OCI-LY3 (cell line): ENCODE data around the gene BIRC6.
"Not testable (repeated sequence)": the region's sequence is repeated elsewhere in the genome, so short reads cannot be mapped to it uniquely, and the experiment has no call there.

Source experiments
- H2AFZ ChIP-seq: fragments of 200-600, 300-600 bp; shearing (Covaris generic); 2 replicates; pipeline ENCODE4 v1.6.0; 2014; ENCODE audit warnings: antibody characterized with exemption, low read depth, low read length
- H3K27ac ChIP-seq: fragments of 200-600, 300-600 bp; sonication (generic); 2 replicates; pipeline ENCODE4 v1.5.1; 2014; ENCODE audit warnings: mild to moderate bottlenecking, low read length, moderate library complexity, mixed read lengths
- H3K27me3 ChIP-seq: fragments of 200-600, 300-600 bp; sonication (generic); 2 replicates; pipeline ENCODE4 v1.6.1; 2014; ENCODE audit warnings: low read depth, low read length, mixed read lengths
- H3K36me3 ChIP-seq: fragments of 200-600, 300-600 bp; sonication (generic); replicated peaks from 2 replicates; pipeline ENCODE3; 2014; ENCODE audit warnings: low read depth, low read length, mixed read lengths
- H3K4me1 ChIP-seq: fragments of 300-600, 200-600 bp; sonication (generic); 2 replicates; pipeline ENCODE4 v1.6.1; 2014; ENCODE audit warnings: low read length, mixed read lengths
- H3K4me2 ChIP-seq: fragments of 200-600, 300-600 bp; sonication (generic); 2 replicates; pipeline ENCODE4 v1.6.1; 2014; ENCODE audit warnings: low read length, mixed read lengths
- H3K4me3 ChIP-seq: fragments of 300-600, 200-600 bp; sonication (generic); 2 replicates; pipeline ENCODE4 v1.5.1; 2014; ENCODE audit warnings: antibody characterized with exemption, mild to moderate bottlenecking, low read length, moderate library complexity
- H3K79me2 ChIP-seq: fragments of 300-600, 200-600 bp; shearing (Covaris generic); 2 replicates; pipeline ENCODE4 v1.6.1; 2014; ENCODE audit warnings: mild to moderate bottlenecking, low read length, mixed read lengths
- H3K9ac ChIP-seq: fragments of 300-600, 200-600 bp; shearing (Covaris generic); 2 replicates; pipeline ENCODE4 v1.6.0; 2014; ENCODE audit warnings: mild to moderate bottlenecking, low read length, moderate library complexity
- H3K9me3 ChIP-seq: fragments of 200-600, 300-600 bp; shearing (Covaris generic); 2 replicates; pipeline ENCODE4 v1.6.1; 2014; ENCODE audit warnings: low read length, mixed read lengths; ENCODE audit not compliant: insufficient read depth
- H4K20me1 ChIP-seq: fragments of 200-600, 300-600 bp; sonication (generic); 2 replicates; pipeline ENCODE4 v1.6.1; 2016; ENCODE audit warnings: low read length, mixed read lengths; ENCODE audit not compliant: insufficient read depth
- EZH2phosphoT487 ChIP-seq: fragments of 200-600 bp; shearing (Covaris generic); IDR thresholded peaks from 2 replicates; pipeline ENCODE4 v1.6.1; 2018; ENCODE audit warnings: antibody characterized with exemption, mixed run types, low read depth
- TF ChIP-seq, protein P1 (sequence below): fragments of 200-600, 300-600 bp; sonication (generic); IDR thresholded peaks from 2 replicates; pipeline ENCODE4 v1.5.1; 2014; ENCODE audit warnings: antibody characterized with exemption, low read length, low read depth

BIRC6 gene

GRCh38 chr2:32356681-32357317 is at the start of gene BIRC6:
Gene BIRC6, plus strand, starts transcription at chr2:32357023. Its CDS starts 139 bp downstream, at chr2:32357162.
- Histone ChIP-seq H2AFZ (peak within 1 kb of the TSS; percentile 63; the same call in 1 of the 2 replicates), H3K9ac (peak within 1 kb of the TSS; percentile 96), H4K20me1 (peaks cover 38% of the 10 kb centered on the region), H3K4me3 (peak within 1 kb of the TSS; percentile 98), H3K9me3 (no peaks in the 10 kb centered on the region), H3K27me3 (no peaks in the 10 kb centered on the region), H3K36me3 (peaks cover 22% of the 10 kb centered on the region), H3K27ac (peak within 1 kb of the TSS; percentile 88), H3K4me2 (peak within 1 kb of the TSS; percentile 73), H3K79me2 (peaks cover 52% of the 10 kb centered on the region), H3K4me1 (peaks cover 38% of the 10 kb centered on the region)
- no peak for TF ChIP-seq EZH2phosphoT487
- TF ChIP-seq, protein P1, sequence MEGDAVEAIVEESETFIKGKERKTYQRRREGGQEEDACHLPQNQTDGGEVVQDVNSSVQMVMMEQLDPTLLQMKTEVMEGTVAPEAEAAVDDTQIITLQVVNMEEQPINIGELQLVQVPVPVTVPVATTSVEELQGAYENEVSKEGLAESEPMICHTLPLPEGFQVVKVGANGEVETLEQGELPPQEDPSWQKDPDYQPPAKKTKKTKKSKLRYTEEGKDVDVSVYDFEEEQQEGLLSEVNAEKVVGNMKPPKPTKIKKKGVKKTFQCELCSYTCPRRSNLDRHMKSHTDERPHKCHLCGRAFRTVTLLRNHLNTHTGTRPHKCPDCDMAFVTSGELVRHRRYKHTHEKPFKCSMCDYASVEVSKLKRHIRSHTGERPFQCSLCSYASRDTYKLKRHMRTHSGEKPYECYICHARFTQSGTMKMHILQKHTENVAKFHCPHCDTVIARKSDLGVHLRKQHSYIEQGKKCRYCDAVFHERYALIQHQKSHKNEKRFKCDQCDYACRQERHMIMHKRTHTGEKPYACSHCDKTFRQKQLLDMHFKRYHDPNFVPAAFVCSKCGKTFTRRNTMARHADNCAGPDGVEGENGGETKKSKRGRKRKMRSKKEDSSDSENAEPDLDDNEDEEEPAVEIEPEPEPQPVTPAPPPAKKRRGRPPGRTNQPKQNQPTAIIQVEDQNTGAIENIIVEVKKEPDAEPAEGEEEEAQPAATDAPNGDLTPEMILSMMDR, result no peak

GRCh38 chr2:32310577-32310976 is 46.2 kb upstream of the BIRC6 start:
- Histone ChIP-seq H2AFZ (no peak overlapping the region), H3K4me1 (no peaks in the 10 kb centered on the region), H3K27me3 (no peaks in the 10 kb centered on the region), H3K9me3 (no peaks in the 10 kb centered on the region), H3K4me3 (no peak overlapping the region), H3K79me2 (no peaks in the 10 kb centered on the region), H3K9ac (no peak overlapping the region), H4K20me1 (no peaks in the 10 kb centered on the region), H3K36me3 (peaks cover under 1% of the 10 kb centered on the region), H3K27ac (no peak overlapping the region), H3K4me2 (no peak overlapping the region)
- TF ChIP-seq EZH2phosphoT487, result no peak
- TF ChIP-seq, protein P1, result no peak

- Histone ChIP-seq H3K27me3 (no peaks in the 10 kb centered on the region), H3K4me3 (no peak overlapping the region), H3K9ac (no peak overlapping the region), H3K4me1 (no peaks in the 10 kb centered on the region), H2AFZ (no peak overlapping the region), H3K79me2 (no peaks in the 10 kb centered on the region), H3K9me3 (no peaks in the 10 kb centered on the region), H3K36me3 (no peaks in the 10 kb centered on the region), H3K27ac (no peak overlapping the region), H3K4me2 (no peak overlapping the region), H4K20me1 (no peaks in the 10 kb centered on the region)
- TF ChIP-seq, protein P1, result no peak
- TF ChIP-seq EZH2phosphoT487, result no peak
Measured at GRCh38 chr2:32314886-32315285, 41.9 kb upstream of the BIRC6 start.

- H3K27me3 ChIP-seq, H3K9me3 ChIP-seq, H3K4me1 ChIP-seq, H3K9ac ChIP-seq, H3K4me3 ChIP-seq, H3K4me2 ChIP-seq, H4K20me1 ChIP-seq, H3K36me3 ChIP-seq, H2AFZ ChIP-seq, H3K79me2 ChIP-seq, H3K27ac ChIP-seq: not testable (repeated sequence)
Measured at GRCh38 chr2:32328679-32329078, 28.1 kb upstream of the BIRC6 start.

DNA sequence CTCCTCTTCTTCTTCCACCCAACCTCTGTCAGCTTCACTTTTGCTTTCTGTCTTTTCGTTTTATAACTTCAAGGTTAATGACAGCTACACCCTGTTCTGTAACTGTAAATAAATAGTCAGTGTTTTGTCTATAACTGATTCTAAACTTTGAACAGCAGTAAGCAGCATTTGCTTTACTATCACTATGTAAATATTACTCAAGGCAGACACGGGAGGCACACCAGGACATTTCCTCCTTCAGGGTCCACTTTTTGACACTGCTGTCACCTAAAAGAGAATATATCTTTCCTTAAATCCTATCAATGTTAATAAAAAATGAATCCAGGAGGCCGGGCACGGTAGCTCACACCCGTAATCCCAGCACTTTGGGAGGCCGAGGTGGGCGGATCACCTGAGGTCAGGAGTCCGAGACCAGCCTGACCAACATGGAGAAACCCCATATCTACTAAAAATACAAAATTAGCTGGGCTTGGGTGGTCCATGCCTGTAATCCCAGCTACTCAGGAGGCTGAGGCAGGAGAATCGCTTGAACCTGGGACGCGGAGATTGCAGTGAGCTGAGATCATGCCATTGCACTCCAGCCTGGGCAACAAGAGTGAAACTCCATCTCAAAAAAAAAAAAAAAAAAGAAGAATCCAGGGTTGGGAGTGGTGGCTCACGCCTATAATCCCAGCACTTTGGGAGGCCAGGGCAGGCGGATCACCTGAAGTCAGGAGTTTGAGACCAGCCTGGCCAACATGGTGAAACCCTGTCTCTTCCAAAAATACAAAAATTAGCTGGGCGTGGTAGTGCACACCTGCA is 27.4 kb upstream of the BIRC6 start:
- H4K20me1 ChIP-seq, H3K4me1 ChIP-seq, H3K27me3 ChIP-seq, H3K79me2 ChIP-seq, H3K4me3 ChIP-seq, H3K4me2 ChIP-seq, H3K9me3 ChIP-seq, H2AFZ ChIP-seq, H3K36me3 ChIP-seq, H3K9ac ChIP-seq, H3K27ac ChIP-seq: not testable (repeated sequence)
